Heart left ventricle (tissue), 16 donors: ENCODE data around the gene TIAM2. TPM values are rescaled to one million over a fixed set of nuclear protein-coding genes. Genes with fewer than 3 reads are reported as not detected.

Experiments
- ATAC-seq, 4 donors: fragments of 200-7000 bp; cut with Tn5 transposase; one replicate each; pipeline ENCODE4 v1.9.1; 2020 to 2022; ENCODE audit warnings: moderate library complexity in 4 of 4, mild to moderate bottlenecking in 3 of 4, moderate number of reproducible peaks in 1 of 4
- DNase-seq, 5 donors: peaks; one replicate each; pipeline ENCODE4 v3.0.0-alpha.2; 2020
- H3K27ac ChIP-seq, 12 donors: fragments of 200-600 bp; sonication (generic) in 4 of 12; one replicate each; pipeline versions ENCODE4 v1.5.0 to v1.8.0; 2016 to 2022; ENCODE audit warnings: mild to moderate bottlenecking in 2 of 12
- H3K27me3 ChIP-seq, 9 donors: fragments of 200-600 bp; sonication (generic) in 2 of 9; one replicate each; pipeline versions ENCODE4 v1.5.1 to v1.8.0; 2016 to 2022; ENCODE audit warnings: mild to moderate bottlenecking in 3 of 9
- H3K36me3 ChIP-seq, 9 donors: fragments of 200-600 bp; sonication (generic) in 2 of 9; one replicate each; pipeline versions ENCODE4 v1.5.0 to v1.8.0; 2018 to 2022; ENCODE audit warnings: mild to moderate bottlenecking in 2 of 9
- H3K4me1 ChIP-seq, 12 donors: fragments of 200-600 bp; sonication (generic) in 4 of 12; one replicate each; pipeline versions ENCODE4 v1.5.0 to v1.8.0; 2016 to 2022; ENCODE audit warnings: mild to moderate bottlenecking in 3 of 12
- H3K4me3 ChIP-seq, 12 donors: fragments of 200-600 bp; sonication (generic) in 4 of 12; one replicate each; pipeline versions ENCODE4 v1.5.0 to v1.8.0; 2017 to 2022; ENCODE audit warnings: mild to moderate bottlenecking in 9 of 12, moderate library complexity in 4 of 12
- H3K9me3 ChIP-seq, 12 donors: fragments of 200-600 bp; sonication (generic) in 4 of 12; one replicate each; pipeline versions ENCODE4 v1.5.0 to v1.8.0; 2016 to 2022; ENCODE audit warnings: mild to moderate bottlenecking in 1 of 12
- POLR2A ChIP-seq, 2 donors: fragments of 450-650 bp; IDR thresholded peaks; one replicate each; pipeline ENCODE4 v1.6.1; 2017; ENCODE audit warnings: antibody characterized with exemption in 2 of 2, mild to moderate bottlenecking in 2 of 2, moderate library complexity in 2 of 2
- WGBS, 4 donors: extraction: QIAGEN DNeasy Blood & Tissue Kit in 2 of 4; methylation state at CpG; one replicate each; pipeline versions ENCODE4 v1.1.5 to v1.1.7; 2013 to 2018; 5-methylcytosine and 5-hydroxymethylcytosine counted together
- intact Hi-C, 10 donors: fragments of 100-400 bp; cut with DNase I; formaldehyde crosslinking; loops; one replicate each; pipeline versions ENCODE4 v1.11.1 to v1.14.2; 2022
- polyA plus RNA-seq, 2 donors: library from polyadenylated mRNA; stranded (reverse); fragments of 200-250 nt; gene quantifications; one replicate each; pipeline ENCODE4 v1.2.3, GENCODE V29; 2013
- total RNA-seq, 9 donors: library from RNA; depleted of rRNA in 2 of 9; stranded (reverse); fragments of >200 nt in 2 of 9; fragmentation: NEBNext Ultra II Directional in 3 of 9; extraction: Animal tissue kit (Norgen Biotek cat#: 25700) in 3 of 9; gene quantifications; one replicate each; pipeline versions ENCODE4 v1.1.0 to v1.2.4, GENCODE V29; 2016 to 2023
- TF ChIP-seq, protein P1 (sequence below), 12 donors: fragments of 200-600 bp; sonication (generic) in 4 of 12; IDR thresholded peaks; one replicate each; pipeline versions ENCODE4 v1.5.0 to v1.8.0; 2018 to 2022; ENCODE audit warnings: antibody characterized with exemption in 12 of 12, mild to moderate bottlenecking in 5 of 12
- donor health status: ischemic (EF 13 %, LVEDD 7.1; RV severe dilation, severe dysfunction).
- donor health status: healthy with polysubstance abuse.
- donor health status: DM: no; HTN: yes; CAD: no.
- donor health status: DM: no; HTN: no; CAD: no.
- donor health status: ischemic (EF 25% LVEDD 6.9; RV normal size, moderate dysfunction).
- donor health status: ischemic (EF 25% LVEDD 5.7; RV mildly dilated, moderate dysfunction).
- donor health status: healthy.
- donor health status: DM: yes; HTN: yes; CAD: no.
- donor health status: ischemic (EF 35%, LVEDD 5.7; RV mildly dilated, moderate dysfunction).
- donor health status: nonischemic (EF 11% LVEDD 7.7; RV severe dilation, severe dysfunction).
- donor health status: DM: yes; HTN: yes; CAD: no.
- donor health status: PGD.
- donor health status: ischemic (EF 29% LVEDD 5.4; RV normal size, mild dysfunction).
- donor health status: nonischemic (EF 23%, LVEDD 6.1; RV moderate dilation, normal function).

Gene TIAM2
- total and polyA plus RNA-seq, 11 donors: 4.6 to 16.5 (median 12.6) TPM

DNA sequence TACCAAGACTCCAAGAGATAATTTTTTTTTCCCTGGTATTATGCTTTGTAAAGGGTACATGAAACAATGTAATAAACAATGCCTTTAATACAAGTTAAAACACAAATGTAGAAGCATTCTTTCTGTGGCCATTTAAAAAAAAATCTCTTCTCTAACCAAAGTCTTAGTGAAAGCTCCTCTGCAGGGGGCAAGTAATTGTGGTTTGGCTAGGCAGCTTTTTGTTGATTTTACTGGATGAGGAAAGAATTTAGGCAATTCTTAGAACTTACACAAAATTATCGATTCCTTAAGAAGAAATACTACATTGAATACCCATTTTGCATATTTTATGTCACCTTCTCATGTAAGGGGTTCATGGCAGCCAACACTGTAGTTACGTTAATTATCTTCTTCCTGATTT, 306.8 kb downstream of the TIAM2 start:
- H3K36me3 ChIP-seq: peaks cover 0 to 75% (median 21%) of the 10 kb centered on the region in 9 donors

DNA sequence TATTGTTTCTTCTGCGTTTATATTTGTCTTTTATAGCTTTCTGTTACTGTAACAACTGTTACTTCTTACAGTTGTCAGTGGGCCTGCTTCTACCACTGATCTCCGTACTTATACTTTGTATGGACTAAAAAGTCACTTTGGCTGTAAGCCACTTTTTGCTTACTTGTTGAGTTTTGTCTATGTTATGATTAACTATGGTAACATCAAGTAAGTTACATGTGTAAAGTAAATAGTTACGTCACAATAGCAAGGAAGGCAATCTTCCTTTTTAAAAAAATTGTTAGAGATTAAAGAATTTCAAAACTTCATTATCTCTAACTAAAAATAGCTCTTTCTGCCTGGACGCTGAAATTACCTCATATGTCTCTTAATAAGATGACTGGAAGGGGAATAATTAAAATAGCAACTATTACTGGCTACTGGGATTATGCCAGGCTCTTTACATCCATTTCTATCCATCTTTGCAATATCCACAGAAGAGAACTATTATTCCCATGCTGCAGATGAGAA, 308.3 kb downstream of the TIAM2 start:
- ATAC-seq: no peak
- Histone ChIP-seq H3K27ac (no peak overlapping the region), H3K4me1 (peaks cover 0 to 4% (median 0%) of the 10 kb centered on the region in 12 donors), H3K9me3 (no peaks in the 10 kb centered on the region), H3K4me3 (no peak overlapping the region), H3K36me3 (peaks cover 0 to 73% (median 8%) of the 10 kb centered on the region in 9 donors), H3K27me3 (no peaks in the 10 kb centered on the region)
- no peak for TF ChIP-seq POLR2A (IDR thresholded peaks at IDR 0.05)
- TF ChIP-seq, protein P1, sequence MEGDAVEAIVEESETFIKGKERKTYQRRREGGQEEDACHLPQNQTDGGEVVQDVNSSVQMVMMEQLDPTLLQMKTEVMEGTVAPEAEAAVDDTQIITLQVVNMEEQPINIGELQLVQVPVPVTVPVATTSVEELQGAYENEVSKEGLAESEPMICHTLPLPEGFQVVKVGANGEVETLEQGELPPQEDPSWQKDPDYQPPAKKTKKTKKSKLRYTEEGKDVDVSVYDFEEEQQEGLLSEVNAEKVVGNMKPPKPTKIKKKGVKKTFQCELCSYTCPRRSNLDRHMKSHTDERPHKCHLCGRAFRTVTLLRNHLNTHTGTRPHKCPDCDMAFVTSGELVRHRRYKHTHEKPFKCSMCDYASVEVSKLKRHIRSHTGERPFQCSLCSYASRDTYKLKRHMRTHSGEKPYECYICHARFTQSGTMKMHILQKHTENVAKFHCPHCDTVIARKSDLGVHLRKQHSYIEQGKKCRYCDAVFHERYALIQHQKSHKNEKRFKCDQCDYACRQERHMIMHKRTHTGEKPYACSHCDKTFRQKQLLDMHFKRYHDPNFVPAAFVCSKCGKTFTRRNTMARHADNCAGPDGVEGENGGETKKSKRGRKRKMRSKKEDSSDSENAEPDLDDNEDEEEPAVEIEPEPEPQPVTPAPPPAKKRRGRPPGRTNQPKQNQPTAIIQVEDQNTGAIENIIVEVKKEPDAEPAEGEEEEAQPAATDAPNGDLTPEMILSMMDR (IDR thresholded peaks at IDR 0.05): no peak
- intact Hi-C loops: no loop called here
- DNase-seq: no peak
- WGBS, 4 donors: 38 to 54% (median 47%) methylated on average over 4 of the region's 4 CpGs

More for the DNA sequence above, 306.8 kb downstream of the TIAM2 start:
- DNase-seq (no peak), ATAC-seq (no peak)
- Histone ChIP-seq H3K27me3 (no peaks in the 10 kb centered on the region), H3K27ac (no peak overlapping the region), H3K9me3 (no peaks in the 10 kb centered on the region), H3K4me1 (peaks cover 0 to 4% (median 0%) of the 10 kb centered on the region in 12 donors), H3K4me3 (no peak overlapping the region)
- no peak for TF ChIP-seq POLR2A (IDR thresholded peaks at IDR 0.05)
- TF ChIP-seq, protein P1 (IDR thresholded peaks at IDR 0.05): no peak
- WGBS, 4 donors: 92 to 95% (median 95%) methylated on average over 2 of the region's 2 CpGs
- intact Hi-C loops: no loop called here

DNA sequence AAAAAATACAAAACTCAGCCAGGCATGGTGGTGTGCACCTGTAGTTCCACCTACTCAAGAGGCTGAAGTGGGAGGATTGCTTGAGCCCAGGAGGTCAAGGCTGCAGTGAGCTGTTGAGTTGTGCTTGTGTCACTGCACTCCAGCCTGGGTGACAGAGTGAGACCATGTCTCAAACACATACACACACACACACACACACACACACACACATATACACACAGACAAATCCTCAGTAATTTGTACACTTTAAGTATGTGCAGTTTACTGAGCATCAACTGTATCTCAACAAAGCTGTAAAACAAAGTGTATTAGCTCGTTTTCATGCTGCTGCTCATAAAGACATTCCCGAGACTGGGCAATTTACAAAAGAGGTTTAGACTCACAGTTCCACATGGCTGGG, 311.8 kb downstream of the TIAM2 start:
- H3K27ac ChIP-seq: no peak overlapping the region
- no peak for DNase-seq
- no peaks in the 10 kb centered on the region for H3K9me3 ChIP-seq
- peaks cover 0 to 9% (median 0%) of the 10 kb centered on the region in 12 donors for H3K4me1 ChIP-seq
- intact Hi-C loops: no loop called here
- H3K36me3 ChIP-seq: peaks cover 0 to 78% (median 33%) of the 10 kb centered on the region in 9 donors
- H3K27me3 ChIP-seq: no peaks in the 10 kb centered on the region
- 86 to 92% (median 90%) methylated on average over 2 of the region's 2 CpGs for WGBS, 4 donors
- no peak overlapping the region for H3K4me3 ChIP-seq
- TF ChIP-seq POLR2A (IDR thresholded peaks at IDR 0.05): no peak
- TF ChIP-seq, protein P1 (IDR thresholded peaks at IDR 0.05): no peak
- ATAC-seq: no peak
